Anterior cingulate cortex (tissue), 58 donors: ENCODE measurements around the gene OR2T12.
"Not testable (repeated sequence)": the region's sequence is repeated elsewhere in the genome, so short reads cannot be mapped to it uniquely, and the experiment has no call there.

Experiments used
- DNase-seq, 58 donors: peaks; one replicate each; lab custom pipeline; 2025; lab: John Stamatoyannopoulos, UW

OR2T12 gene, protein sequence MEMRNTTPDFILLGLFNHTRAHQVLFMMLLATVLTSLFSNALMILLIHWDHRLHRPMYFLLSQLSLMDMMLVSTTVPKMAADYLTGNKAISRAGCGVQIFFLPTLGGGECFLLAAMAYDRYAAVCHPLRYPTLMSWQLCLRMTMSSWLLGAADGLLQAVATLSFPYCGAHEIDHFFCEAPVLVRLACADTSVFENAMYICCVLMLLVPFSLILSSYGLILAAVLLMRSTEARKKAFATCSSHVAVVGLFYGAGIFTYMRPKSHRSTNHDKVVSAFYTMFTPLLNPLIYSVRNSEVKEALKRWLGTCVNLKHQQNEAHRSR

DNA sequence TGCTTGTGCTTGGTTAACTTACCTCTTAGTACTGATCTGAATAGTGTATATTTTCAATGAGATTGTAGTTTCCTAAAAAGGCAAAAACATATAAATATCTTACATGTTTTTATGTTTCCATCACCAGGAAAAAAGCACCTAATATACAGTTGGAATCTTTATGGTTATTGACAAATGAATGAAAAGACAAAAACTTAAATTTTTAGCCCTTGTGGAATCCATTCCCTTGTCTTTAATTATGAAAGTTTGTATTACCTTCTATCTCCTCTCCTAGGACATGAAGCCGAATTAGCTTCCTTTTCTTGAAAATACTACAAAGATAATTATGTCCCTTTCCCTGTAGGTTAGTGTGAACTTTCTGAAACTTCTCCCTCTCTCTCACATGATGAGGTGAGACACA is at the start of gene OR2T12:
Gene OR2T12 (minus strand): TSS at position 101 of the 400 bp plus-strand sequence. CDS start 7,846 bp downstream, outside the sequence.
- no peak for DNase-seq

DNA sequence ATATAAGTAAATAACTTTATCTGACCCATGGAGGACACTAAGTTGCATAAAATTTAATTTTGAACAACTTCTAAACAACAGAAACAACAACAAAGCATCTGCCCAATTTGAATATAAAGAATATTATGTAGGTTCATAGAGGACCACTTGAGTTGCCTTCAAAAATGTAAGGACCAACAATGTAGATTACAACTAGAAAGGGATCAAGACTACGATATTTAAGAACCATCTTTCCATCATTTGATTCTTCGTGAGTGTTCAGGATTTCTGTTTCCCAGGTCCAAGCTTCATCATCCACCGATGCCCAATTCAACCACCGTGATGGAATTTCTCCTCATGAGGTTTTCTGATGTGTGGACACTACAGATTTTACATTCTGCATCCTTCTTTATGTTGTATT is 45.3 kb upstream of the OR2T12 start, which contains the start of gene OR14C36:
Gene OR14C36 (plus strand): TSS at position 301 of the 400 bp plus-strand sequence. CDS start 0 bp downstream, at position 301.
- no peak for DNase-seq

DNA sequence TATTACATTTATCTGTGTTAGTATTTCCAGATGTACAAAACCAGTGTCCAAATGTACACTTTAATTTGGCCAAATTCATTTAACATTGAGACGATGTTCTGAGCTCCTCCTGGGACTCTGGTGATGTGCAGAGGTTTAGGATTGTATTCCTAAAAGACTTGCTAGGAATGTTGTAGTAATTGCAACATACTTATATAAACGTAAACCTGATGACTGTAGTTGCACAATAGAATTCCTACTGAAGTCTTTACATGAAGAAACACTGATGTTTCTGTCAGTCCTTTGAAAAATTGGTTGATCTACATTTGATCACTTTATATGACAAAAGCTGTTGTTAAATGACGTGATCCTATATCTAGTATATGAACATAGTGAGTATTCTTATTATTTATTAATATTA is 40.2 kb upstream of the OR2T12 start:
- no peak for DNase-seq

GRCh38 chr1:248324468-248324867 is 21.2 kb upstream of the OR2T12 start, which contains the start of gene OR2M7:
TSS of gene OR2M7 (minus strand) at chr1:248324568. CDS start at chr1:248324568, 0 bp downstream.
- DNase-seq, result no peak

- no peak for DNase-seq
Observed at GRCh38 chr1:248316796-248317195, 13.6 kb upstream of the OR2T12 start.

DNA sequence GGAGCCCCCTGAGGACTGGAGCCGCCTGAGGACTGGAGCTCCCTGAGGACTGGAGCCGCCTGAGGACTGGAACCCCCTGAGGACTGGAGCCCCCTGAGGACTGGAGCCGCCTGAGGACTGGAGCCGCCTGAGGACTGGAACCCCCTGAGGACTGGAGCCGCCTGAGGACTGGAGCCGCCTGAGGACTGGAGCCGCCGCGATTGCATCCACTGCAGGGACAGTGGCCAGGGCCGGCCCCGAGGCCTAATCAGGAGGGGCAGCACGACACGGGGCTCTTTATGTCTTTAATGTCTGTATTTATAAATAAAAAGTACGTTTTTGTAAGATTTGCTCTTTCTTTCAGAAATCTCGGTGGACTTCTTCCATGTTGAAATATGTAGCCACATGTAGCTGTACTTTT is 3.5 kb upstream of the OR2T12 start:
- DNase-seq, result not testable (repeated sequence)

DNA sequence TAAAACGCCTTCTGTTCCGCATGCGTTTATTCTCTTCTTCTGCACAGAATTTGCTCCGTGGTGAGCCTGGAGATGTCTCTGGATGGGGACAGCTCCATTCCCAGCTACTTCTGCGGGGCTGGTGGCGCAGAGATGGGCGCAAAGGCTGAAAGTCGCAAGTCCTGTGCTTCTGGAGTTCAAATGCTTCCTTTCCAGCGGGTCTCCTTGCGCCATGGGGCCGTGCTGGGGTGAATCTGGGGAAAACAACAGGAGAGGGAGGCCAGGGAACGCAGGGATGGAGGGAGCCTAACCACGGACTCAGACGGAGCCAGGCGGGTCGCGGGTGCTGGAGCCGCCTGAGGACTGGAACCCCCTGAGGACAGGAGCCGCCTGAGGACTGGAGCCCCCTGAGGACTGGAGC is 2.9 kb upstream of the OR2T12 start:
- no peak for DNase-seq

DNA sequence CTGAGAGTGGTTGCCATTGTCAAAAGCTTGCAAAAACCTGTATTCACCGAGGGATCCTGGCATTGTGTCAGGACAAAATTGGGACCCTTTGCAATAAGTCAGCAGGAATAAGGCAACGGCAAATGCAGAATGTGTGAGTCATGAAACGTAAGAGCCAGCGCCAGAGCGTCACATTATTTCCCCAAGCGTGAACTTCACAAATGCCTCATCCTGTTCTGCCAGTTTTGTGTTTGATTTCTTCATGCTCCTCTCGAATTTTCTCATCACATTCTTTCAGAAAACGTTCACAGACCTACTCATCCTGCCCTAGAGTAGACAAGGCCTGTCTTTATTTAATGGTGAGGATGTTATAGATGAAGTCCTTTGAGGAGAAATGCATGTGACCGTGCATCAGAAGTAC is 2.4 kb upstream of the OR2T12 start:
- not testable (repeated sequence) for DNase-seq

DNA sequence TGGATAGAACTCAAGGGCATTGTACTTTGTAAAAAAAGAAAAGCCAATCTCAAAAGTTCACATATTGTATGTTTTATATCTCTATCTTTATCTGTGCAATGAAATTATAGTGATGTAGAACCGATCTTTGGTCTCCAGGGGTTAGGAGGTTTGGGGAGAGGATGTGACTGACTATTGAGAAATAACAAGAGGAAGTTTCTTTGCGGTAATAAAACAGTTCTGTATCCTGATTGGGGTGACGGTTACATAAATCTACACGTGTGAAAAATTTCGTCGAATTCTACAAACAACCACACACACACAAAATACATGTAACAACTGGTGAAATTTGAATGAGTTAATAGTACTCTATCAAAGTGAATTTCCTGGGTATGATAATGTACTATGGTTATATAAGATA is 14.8 kb downstream of the OR2T12 start:
- DNase-seq, result no peak

GRCh38 chr1:248277876-248278275 is 25.3 kb downstream of the OR2T12 start, which contains the start of gene OR2T33:
TSS of gene OR2T33 (minus strand) at chr1:248277976. CDS start at chr1:248273814, 4,162 bp downstream.
- DNase-seq, result no peak

- not testable (repeated sequence) for DNase-seq
Observed at GRCh38 chr1:248273225-248273624, 30.0 kb downstream of the OR2T12 start.

DNA sequence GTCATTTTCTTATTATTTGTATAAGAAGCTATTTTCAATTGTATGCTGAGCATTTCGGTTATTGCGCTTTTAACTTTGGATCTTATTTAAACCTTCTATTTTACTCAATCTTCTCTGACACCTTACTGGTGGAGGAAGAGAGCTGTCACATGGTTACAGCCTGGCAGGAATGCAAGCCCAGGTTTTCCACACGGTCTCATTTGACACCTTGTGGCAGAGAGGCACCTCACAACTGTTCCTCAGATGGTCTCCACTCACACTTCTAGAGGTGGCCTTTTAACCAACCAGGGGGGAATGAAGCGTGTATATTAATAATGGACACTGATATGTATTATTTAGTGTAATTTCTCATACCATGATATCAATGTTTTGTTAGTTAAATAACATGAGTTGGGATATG is 35.0 kb downstream of the OR2T12 start:
- no peak for DNase-seq

- DNase-seq, result not testable (repeated sequence)
Observed at GRCh38 chr1:248259309-248259708, 43.9 kb downstream of the OR2T12 start.

DNA sequence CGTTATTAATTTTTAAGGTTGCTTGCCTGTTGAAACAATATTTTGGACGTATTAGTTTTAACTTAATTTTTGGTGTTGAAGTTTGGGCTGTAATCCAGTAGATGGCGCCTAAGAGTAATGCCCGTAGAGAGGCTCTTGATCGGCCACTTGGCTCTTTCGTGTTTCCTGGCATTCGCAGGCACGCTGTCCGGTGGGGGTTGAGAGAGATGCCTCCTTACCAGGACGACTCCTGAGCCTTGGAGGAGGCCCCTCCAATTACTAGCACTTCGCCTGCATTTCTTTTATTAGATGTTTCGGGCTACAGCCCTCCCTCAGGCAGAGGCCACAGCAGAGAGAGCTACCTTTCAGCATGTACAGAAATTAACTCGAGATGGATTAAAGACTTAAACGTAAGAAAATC is 60.0 kb downstream of the OR2T12 start:
- DNase-seq, result peak in 22 of 58 donors; percentile 0 to 41 (median 10)
